GM21528 (cell line): ENCODE measurements around the gene CCL25.

Source experiments
- ATAC-seq: cut with Tn5 transposase; IDR thresholded peaks from one replicate; pipeline ENCODE4 v1.9.1; 2021; ENCODE audit warnings: mild to moderate bottlenecking, moderate library complexity; ENCODE audit not compliant: unreplicated experiment, low FRiP score

The CCL25 gene

GRCh38 chr19:8044018-8044417 lies 8.5 kb upstream of the CCL25 start:
- no peak for ATAC-seq

GRCh38 chr19:8045872-8046568 lies 6.5 kb upstream of the CCL25 start:
- ATAC-seq: no peak

GRCh38 chr19:8046569-8047165 lies 5.9 kb upstream of the CCL25 start:
- ATAC-seq: no peak

GRCh38 chr19:8050274-8051096 lies 2.1 kb upstream of the CCL25 start:
- peak; percentile 78 for ATAC-seq

- ATAC-seq: no peak
Measured at GRCh38 chr19:8054169-8054568, 1.6 kb downstream of the CCL25 start.

- no peak for ATAC-seq
Measured at GRCh38 chr19:8056533-8056932, 4.0 kb downstream of the CCL25 start.

GRCh38 chr19:8057545-8058270 lies 5.1 kb downstream of the CCL25 start:
- no peak for ATAC-seq

GRCh38 chr19:8064911-8065874 lies 12.6 kb downstream of the CCL25 start:
- no peak for ATAC-seq

- ATAC-seq: no peak
Measured at GRCh38 chr19:8065875-8066261, 13.3 kb downstream of the CCL25 start.

GRCh38 chr19:8069096-8069973 lies 16.8 kb downstream of the CCL25 start:
- no peak for ATAC-seq

GRCh38 chr19:8071912-8072311 lies 19.4 kb downstream of the CCL25 start:
- no peak for ATAC-seq

GRCh38 chr19:8074501-8074900 lies 21.9 kb downstream of the CCL25 start:
- ATAC-seq: no peak

- no peak for ATAC-seq
Measured at GRCh38 chr19:8075158-8076074, 22.9 kb downstream of the CCL25 start.

- no peak for ATAC-seq
Measured at GRCh38 chr19:8079988-8080387, 27.4 kb downstream of the CCL25 start.

- ATAC-seq: no peak
Measured at GRCh38 chr19:8080832-8081231, 28.3 kb downstream of the CCL25 start.

- ATAC-seq: no peak
Measured at GRCh38 chr19:8081569-8082550, 29.3 kb downstream of the CCL25 start.

- ATAC-seq: no peak
Measured at GRCh38 chr19:8083141-8083540, 30.6 kb downstream of the CCL25 start.
